DMS53 treated with DMSO at 0.1 percent for 48 hours (cell line): ENCODE data around the gene PTPN1.
"Not testable (repeated sequence)": the region's sequence is repeated elsewhere in the genome, so short reads cannot be mapped to it uniquely, and the experiment has no call there.

Experiments used
- DNase-seq: peaks from one replicate; lab custom pipeline; 2025; ENCODE audit not compliant: unreplicated experiment; lab: John Stamatoyannopoulos, UW

Gene PTPN1

DNA sequence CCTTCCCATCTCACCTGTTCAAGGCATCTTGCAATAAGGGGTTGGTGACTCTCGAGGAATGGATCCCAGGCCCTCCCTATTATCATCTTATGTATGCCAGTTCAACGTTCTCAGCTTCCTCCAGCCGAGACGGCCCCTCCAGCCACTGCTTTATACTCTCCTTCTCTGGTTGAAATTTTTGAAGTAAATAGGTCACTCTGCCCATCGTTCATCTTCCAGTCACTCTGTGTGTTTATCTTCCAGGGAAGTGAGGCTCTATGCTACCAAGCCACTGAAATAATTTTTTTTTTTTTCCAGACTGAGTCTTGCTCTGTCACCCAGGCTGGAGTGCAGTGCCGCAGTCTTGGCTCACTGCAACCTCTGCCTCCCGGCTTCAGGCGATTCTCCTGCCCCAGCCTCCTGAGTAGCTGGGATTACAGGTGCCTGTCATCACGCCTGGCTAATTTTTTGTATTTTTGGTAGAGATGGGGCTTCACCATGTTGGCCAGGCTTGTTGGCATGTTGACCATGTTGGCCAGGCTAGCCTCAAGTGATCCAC is 17.0 kb downstream of the PTPN1 start:
- no peak for DNase-seq

DNA sequence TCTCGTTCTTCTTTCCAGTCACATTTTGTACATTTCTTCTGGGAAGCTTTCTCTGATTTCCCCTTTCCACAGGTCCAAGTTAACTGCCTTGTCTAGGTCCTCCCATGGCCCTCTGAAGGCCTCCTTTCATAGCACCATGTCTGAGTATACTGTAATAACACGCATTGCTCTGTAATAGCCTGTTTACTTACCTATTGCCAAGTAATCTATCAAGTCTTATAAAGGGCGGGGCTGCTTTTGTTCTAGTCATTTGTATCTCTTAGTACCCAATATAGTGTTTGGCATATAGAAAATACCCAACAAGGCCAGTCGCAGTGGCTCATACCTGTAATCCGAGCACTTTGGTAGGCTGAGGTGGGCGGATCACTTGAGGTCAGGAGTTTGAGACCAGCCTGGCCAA is 17.9 kb downstream of the PTPN1 start:
- no peak for DNase-seq

DNA sequence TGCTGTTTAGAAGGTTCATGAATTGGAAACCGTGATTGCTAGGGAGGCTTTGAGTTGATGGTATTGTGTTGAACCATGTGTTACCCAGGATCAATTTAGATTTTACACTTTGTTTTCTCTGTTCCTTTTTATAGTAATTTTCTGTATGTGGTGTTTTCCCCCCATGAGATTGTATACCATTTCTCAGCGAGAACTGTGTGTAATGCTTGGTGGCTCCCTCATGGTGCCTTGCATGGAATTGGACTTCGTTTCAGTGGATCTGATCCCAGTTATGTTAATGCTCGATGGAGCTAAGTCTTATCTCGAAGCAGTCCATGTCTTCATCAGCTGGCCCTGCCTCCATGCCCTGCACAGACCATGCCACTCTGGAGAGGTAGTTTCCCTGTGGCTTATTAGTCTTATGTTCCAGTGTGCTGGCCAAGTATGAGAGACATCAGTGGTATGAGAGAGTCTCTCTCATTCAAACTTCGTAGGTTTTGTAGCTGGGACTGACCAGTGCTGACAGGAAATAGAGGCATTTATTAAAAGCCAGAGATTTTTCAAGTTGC is 18.7 kb downstream of the PTPN1 start:
- DNase-seq, result no peak

DNA sequence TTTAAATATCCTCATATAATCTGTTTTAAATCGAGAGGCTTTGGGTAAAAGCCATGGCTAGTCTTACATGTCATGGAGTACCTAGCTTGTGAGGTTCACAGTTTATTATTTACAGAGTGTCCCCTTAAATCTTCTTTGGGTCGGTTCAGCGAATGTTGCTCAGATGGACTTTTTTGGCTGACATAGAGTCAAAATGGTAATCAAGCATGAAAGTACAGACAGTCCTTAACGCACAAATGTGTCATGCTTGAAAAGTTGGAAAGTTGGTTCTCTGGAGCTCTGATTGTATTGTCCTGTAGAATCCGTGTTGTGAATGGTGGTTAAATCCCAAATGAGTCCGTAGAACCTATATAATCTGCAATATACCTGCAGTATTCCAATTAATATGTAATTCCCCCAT is 22.0 kb downstream of the PTPN1 start:
- no peak for DNase-seq

DNA sequence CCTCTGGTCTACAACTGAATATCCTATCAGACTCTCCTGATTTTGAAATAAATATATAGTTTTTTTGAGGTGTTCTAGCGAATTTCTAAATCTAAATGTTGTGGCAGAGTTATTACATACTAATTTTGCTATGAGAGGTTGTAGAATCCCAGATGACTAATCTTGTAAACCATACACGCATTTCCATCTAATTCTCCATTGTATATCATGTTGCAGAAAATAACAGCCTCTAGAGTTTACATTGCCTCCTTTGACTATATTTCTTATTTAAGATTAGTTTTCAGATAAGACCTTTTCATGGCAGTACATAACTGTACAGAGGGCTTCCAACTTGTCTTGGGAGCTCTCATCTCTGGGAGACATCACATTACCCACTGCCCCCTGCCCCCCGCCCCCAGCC is 22.9 kb downstream of the PTPN1 start:
- no peak for DNase-seq

DNA sequence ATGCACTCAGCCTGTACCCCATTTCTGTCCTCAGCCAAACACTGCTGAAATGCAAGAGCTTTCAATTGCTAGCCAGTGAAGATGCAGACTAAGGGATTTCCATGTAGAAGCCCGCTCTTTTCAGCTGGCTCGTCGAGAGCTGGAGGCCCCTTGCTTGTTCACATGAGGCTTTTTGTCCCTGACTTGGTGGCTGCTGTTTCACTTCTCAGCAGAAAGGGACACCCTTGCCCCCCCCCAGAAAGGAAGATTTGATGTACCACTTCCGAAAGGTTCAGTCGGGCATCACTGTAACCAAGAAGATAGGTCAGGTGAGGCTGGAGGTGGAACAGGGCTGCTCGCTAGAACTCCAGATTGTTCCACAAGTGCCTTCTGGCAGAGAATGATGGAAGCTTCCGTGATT is 23.3 kb downstream of the PTPN1 start:
- DNase-seq, result no peak

DNA sequence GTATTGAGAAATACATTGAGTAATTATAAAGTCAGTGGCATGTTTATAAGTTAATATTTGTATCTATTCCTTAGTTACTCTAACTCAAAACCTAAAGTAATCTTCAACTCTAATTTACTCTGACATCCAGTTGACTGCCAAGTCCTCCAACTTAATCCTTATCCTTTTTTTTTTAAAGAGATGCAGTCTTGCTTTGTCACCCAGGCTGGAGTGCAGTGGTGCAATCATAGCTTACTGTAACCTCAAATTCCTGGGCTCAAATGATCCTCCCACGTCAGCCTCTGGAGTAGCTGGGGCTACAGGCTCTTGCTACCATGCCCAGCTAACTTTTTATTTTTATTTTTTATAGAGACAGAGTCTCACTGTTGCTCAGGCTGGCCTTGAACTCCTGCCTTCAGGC is 24.4 kb downstream of the PTPN1 start:
- no peak for DNase-seq

DNA sequence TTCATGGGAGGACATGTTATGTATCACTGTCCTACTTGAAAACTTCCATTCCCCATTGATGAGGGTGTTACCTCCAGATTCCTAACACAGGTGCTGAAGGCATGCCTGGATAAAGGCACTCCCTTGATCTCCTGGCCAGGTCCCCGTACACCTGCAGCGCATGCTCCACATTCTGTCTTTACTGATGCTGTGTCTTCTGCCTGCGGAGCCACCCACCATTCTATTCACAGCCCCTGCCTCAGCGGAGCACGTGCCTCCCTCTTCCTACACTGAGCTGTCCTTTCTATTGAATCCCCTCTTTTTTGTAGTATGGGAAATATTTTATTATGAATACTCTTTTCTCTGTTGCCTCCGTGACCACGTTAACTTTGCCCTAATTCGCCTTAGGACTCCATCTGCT is 25.0 kb downstream of the PTPN1 start:
- no peak for DNase-seq

DNA sequence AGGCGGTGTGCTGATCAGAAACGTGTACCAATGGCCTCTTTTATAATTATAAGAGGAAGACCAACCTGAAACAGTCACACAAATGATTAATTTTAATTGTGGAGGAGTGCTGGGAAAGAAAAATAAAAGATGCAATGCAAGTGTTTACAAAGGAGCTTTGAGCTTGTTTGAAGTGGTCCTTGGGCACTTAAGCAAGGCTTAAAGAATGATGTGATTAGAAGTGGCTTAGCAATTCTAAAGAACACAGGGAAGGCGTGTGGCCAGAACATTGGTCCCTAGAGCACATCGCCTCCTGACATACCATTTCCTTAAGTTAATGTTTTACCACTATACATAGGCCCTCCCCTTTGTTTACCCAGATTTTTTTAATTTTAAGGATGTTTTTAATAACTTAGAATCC is 26.1 kb downstream of the PTPN1 start:
- DNase-seq, result no peak

DNA sequence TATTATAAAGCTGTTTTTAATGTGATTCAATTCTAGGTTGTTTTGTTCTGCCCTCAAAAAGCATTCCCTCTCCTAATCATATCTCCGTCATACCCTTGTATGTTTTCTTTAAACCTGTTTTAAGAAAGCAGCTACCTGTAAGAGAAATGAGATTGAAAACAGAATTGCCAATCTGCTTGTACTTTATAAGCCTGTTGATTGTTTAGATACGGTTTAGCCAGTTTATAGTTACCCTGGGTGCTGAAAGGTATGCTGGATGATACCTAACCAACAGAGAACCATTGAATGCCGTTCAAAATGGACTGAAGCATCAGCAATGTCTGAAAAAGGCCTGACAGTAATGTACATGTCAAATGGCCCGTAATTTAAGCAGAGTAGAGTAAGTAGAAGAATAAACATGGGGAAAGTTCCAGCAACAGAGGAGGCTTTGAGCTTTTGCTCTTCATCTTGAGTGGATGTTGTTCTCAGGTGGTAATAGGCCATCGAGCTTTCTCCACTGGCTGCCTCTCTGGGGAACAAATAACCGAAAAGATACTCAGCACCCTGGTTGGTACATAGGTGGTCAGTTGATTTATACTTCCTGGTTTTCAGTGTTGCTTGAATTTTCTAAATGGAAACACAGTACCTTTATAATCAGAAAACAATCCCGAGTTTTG is 27.5 kb downstream of the PTPN1 start:
- no peak for DNase-seq

DNA sequence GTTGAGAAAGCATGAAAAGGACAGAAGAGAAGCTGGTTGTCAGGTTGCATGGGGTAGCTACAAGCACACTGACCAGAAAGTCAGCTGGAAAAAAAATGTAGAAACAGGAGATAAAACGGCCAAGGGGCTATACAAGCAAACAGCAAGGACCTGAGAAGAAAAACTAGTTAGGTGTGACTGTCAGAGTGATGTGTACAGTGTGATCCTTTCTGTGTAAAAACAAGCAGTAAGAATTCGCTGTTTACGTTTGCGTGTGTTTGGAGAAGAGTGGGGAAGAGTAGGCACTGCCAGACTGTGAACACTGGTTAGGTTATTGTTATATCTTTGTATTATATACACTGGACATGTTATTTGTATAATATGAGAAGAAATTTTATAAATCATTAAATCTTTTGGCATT is 28.1 kb downstream of the PTPN1 start:
- DNase-seq, result no peak

DNA sequence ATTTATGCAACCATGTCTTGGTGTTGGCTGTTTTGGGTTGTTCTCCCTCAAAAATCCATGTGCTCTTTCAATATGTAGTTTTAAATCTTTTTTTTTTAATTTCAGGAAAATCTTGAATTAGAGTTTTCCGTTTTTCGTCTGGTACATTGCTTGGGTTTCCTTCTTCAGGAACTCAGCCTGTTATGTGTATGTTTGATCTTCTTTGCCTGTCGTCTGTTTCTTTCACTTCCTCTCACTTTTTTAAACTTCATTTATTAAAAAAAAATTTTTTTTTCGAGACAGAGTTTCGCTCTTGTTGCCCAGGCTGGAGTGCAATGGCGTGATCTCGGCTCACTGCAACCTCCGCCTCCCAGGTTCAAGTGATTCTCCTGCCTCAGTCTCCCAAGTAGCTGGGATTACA is 29.6 kb downstream of the PTPN1 start:
- not testable (repeated sequence) for DNase-seq

DNA sequence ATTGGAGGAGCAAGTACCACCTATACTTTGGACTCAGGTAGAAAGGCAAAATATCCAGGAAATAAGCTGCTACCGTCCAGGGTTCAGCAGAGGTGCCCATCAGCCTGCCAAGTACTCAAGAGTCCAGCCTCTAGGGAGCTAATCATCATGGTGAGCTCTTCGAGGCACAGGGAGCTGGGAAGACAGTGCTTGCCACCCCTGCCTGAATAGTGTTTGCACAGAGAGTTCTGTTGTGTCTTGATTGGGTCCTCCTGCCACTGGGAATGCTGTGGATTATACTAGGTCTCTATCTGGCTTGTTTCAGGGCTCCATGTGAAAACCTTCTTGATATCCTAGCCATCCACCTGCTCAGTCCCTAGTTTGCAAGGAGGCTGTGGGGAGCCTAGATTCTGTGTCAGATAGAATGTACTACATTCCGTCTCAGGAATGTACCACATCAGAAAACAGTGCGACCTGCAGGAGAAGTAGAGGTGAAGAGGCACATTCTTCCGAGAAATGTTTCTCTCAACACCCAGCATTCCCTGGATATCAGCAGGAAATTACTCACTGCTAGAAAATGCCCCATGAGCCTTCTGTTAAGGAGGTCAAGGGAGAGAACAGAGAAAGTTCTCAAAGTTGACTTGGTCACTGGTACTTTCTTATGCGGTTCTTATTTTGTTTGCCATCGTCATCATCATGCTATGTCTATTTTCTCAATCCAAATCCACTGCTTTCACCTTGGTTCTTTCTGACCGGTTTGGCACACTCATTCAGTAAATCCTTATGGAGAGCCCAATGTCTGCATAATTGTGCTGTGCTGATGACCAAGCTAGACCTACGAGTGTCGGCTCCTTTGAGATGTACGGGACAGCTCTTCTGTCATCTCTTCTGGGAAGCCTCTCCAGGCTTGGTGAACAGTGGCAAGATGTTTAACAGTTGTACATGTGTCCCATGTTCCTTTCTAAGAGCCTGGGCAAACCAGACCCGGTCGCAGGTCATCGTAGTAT is 30.7 kb downstream of the PTPN1 start:
- DNase-seq, result no peak

DNA sequence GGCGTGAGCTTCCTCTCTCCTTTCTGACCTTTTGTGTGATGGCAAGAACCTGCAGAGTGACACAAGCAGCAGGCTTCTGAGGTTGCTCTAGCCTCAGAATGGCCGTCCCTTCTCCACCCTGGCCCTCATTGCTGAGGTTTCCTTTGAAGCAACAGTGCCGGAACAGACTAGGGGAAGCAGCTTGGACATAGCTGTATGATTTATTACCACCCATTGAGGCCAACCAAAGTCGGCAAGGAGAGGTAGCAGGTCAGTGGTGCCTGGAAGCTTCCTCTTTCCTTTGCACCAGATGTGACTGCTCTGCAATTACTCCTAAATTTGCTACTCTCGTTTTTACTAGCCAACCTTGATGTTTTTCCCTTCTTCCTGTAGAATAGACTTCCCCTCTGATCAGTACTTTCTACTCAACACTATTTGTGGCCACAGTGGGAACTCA is 31.4 kb downstream of the PTPN1 start:
- no peak for DNase-seq

DNA sequence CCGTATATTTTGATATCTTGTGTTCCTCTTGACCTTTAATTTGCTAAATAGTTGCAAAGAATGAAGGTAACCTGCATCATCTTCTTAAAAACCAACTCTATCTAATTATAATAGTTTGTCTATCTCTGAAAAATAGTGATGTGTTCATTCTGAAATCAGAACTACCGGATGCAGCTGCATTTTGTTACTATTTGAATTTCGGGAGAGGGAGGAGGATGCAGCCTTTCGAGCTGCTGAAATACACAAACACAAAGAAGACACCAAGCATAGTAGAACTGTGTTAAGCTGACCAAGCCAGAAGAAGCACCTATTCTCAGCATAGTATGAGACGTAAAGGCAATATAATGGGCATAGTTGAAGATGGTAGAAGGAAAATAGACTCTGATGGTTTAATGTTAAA is 33.1 kb downstream of the PTPN1 start:
- no peak for DNase-seq

DNA sequence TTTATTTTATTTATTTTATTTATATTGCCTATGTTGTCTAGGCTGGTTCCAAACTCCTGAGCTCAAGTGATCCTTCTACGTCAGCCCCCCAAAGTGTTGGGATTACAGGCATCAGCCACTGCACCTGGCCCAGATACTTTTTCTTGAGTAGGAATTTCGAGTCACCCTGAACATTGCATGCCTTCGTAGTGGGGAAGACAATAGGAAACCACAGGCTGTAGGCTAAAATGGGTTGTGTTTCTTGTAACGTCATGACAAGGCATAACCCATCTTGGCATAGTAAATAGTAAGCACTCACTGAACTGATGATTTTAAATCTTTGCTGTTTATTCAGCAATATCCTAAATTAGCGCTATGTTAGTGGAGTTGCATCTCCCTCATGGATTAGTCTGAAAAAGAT is 34.9 kb downstream of the PTPN1 start:
- DNase-seq, result no peak

DNA sequence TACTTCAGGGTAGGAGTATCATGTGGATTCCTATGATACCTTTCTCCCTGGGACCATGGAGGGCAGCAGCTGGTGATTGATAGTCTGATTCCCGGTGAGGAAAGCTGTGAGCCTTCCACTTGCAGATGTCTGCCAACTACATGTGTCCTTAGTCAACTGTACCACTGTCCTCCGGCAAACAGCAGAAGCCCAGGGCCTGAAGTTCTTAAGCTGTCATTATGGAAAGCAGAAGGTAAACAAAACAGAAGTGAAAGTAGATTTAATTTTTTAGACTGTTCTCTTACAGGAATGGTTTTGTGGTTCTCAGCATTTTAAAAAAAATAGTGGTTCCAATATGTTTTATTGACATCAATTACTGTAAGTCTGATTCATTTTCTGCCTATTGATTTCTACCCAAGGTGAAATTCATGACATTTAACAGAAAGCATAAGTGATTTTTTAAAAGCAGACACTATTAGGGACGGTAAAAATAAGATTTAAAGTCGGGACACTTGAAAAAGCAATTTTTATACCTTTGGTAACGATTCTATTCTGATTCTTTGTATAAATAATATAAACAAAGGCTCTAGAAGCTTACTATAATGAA is 36.6 kb downstream of the PTPN1 start:
- DNase-seq, result no peak

DNA sequence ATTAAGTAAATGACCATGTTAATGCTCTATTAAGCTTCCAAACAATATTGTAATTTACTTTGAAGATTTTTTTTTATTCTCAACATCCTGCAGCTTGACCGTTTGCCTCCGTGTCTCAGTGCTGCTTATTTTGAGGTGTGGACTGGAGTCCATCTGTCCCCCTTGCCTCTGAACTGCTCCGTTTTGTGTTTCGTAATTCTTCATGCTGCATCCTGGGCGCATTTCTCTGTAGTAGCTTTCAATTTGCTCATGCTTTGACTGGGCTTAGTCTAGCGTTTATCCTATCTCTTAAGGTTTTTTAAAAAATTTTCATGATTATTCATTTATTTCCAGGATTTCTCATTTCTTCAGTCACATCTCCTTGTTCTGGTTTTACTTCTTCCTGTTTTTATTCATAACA is 37.8 kb downstream of the PTPN1 start:
- no peak for DNase-seq

DNA sequence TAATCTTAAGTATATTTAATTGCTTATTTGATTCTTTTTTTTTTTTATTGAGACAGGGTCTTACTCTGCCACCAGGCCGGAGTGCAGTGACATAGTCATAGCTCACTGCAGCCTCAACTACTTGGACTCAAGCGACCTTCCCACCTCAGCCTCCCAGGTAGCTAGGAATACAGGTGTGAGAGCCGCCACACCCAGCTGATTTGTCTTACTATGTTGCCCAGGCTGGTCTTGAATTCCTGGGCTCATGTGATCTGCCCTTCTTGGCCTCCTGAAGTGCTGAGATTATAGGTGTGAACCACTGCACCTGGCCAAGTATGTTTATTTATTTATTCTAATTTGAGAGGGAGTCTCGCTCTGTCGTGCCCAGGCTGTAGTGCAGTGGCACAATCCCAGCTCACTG is 38.2 kb downstream of the PTPN1 start:
- DNase-seq, result no peak

DNA sequence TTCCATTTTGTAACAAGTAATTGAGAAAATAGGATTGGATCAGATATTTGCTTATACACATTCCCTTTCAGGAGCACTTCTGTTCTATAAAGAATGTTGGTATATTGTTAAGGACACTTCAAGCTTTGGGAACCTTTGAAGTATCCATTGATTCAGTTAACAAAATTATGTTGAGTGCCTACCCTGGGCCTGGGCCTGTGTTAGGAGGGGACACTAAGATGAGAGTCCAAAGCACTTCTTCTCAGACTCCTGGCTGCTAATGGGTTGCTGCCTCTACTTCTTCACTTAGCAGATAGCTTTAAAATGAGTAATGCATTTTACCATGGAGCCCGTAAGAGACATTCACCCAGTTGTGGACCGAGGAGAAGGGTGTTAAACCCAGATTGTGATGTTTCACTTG is 40.3 kb downstream of the PTPN1 start:
- DNase-seq, result no peak

DNA sequence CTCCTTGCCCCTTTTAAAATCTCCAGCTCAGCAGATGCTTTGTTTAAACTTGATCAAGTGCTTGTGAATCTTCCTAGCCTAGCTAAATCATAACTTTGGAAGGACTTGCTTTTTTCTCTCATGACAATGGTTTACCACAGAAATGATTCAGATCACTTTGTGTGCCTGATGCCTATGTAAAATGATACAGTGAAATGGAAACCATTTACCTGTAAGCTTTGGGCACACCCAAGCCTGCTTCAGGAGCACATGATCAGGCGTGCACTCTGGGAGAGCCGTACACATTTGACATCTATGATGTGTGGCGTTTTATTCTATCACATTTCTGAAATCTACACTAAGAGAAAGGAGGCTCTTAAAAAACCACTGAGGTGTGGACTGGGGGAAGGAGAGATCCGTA is 41.1 kb downstream of the PTPN1 start:
- no peak for DNase-seq

DNA sequence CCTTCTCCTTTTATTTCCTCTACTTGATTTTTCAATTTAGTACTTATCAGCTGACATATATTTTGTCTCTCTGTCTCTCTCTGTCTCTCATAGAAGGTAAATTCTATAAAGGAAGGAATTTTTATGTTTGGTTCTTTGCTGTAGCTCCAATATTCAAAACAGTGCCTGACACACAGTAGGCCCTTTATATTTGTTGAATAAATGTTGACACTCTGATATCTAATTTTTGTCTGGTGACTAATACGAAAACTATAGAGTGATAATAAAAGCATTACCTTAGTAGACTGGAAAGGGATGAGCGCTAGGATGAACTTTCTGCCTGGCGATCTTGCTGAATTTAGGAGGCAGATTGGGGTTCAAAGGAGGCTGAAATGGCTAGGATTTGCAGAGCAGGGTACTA is 42.8 kb downstream of the PTPN1 start:
- DNase-seq, result no peak
